Stomach (tissue), 9 donors: ENCODE results near the gene YKT6. TPM values are rescaled to one million over a fixed set of nuclear protein-coding genes. Genes with fewer than 3 reads are reported as not detected.
"Not testable (repeated sequence)": the region's sequence is repeated elsewhere in the genome, so short reads cannot be mapped to it uniquely, and the experiment has no call there.

ENCODE experiments used
- DNase-seq, 2 donors: peaks; one replicate each; pipeline versions ENCODE4 v3.0.0 to v3.0.0-alpha.2; 2013 to 2019
- H3K27ac ChIP-seq, 5 donors: fragments of 200-600 bp in 4 of 5; sonication (generic) in 4 of 5; one replicate each; pipeline ENCODE4 v1.5.1; 2013 to 2019; ENCODE audit warnings: mild to moderate bottlenecking in 1 of 5, moderate library complexity in 1 of 5
- H3K27me3 ChIP-seq, 3 donors: fragments of 200-600 bp; sonication (generic); one replicate each; pipeline ENCODE4 v1.5.1; 2017 to 2019; ENCODE audit warnings: mixed run types in 1 of 3
- H3K36me3 ChIP-seq, 4 donors: fragments of 200-600 bp; sonication (generic); 1 replicate in 3 of 4; 2 replicates in 1 of 4; pipeline ENCODE4 v1.5.1; 2016 to 2019
- H3K4me1 ChIP-seq, 4 donors: fragments of 200-600 bp; sonication (generic); one replicate each; pipeline ENCODE4 v1.5.1; 2016 to 2019
- H3K4me3 ChIP-seq, 4 donors: fragments of 200-600 bp; sonication (generic) in 3 of 4; one replicate each; pipeline ENCODE4 v1.5.1; 2016 to 2019; ENCODE audit warnings: mild to moderate bottlenecking in 1 of 4
- H3K9me3 ChIP-seq, 4 donors: fragments of 200-600 bp; sonication (generic); one replicate each; pipeline ENCODE4 v1.5.1; 2016 to 2019
- CTCF ChIP-seq, 7 experiments: fragments of 450-650 bp in 4 of 7; fragments of 200-600 bp in 3 of 7; sonication (generic) in 3 of 7; IDR thresholded peaks; one replicate each; pipeline ENCODE4 v1.5.1; 2016 to 2019; ENCODE audit warnings: antibody characterized with exemption in 7 of 7, control low read depth in 2 of 7, mild to moderate bottlenecking in 1 of 7
- EP300 ChIP-seq: sonication (generic); formaldehyde crosslinking; IDR thresholded peaks from one replicate; pipeline ENCODE4 v1.6.1; 2017; ENCODE audit warnings: antibody characterized with exemption
- POLR2A ChIP-seq, 4 donors: fragments of 450-650 bp; IDR thresholded peaks; one replicate each; pipeline ENCODE4 v1.6.1; 2016; ENCODE audit warnings: antibody characterized with exemption in 4 of 4, control low read depth in 2 of 4, mild to moderate bottlenecking in 1 of 4, moderate library complexity in 1 of 4
- POLR2AphosphoS5 ChIP-seq, 3 donors: sonication (generic); formaldehyde crosslinking; IDR thresholded peaks; one replicate each; pipeline ENCODE4 v1.6.1; 2016; ENCODE audit warnings: antibody characterized with exemption in 3 of 3
- WGBS, 5 donors: extraction: QIAGEN DNeasy Blood & Tissue Kit in 3 of 5; methylation state at CpG; one replicate each; pipeline versions ENCODE4 v1.1.5 to v1.1.7; 2013 to 2018; 5-methylcytosine and 5-hydroxymethylcytosine counted together
- intact Hi-C: fragments of 100-400 bp; cut with DNase I; formaldehyde crosslinking; loops from one replicate; pipeline ENCODE4 v1.15.1; 2023; ENCODE audit warnings: low total_unique reads
- polyA plus RNA-seq, 3 donors: library from polyadenylated mRNA; stranded (reverse); fragments of 200-250 nt; gene quantifications; one replicate each; pipeline ENCODE4 v1.2.3, GENCODE V29; 2013
- total RNA-seq, 5 donors: library from RNA; depleted of rRNA; stranded (reverse); fragments of >200 nt; gene quantifications; one replicate each; pipeline versions ENCODE4 v1.1.0 to v1.2.3, GENCODE V29; 2014 to 2016
- donor health status: healthy with polysubstance abuse.
- donor health status: Bipolar disorder and iron deficiency.
- donor health status: healthy.

YKT6 gene
- total and polyA plus RNA-seq, 8 donors: 35.3 to 86.9 (median 52.2) TPM

GRCh38 chr7:44173911-44174693 lies 26.7 kb upstream of the YKT6 start:
- Histone ChIP-seq H3K4me1 (no peaks in the 10 kb centered on the region), H3K27ac (no peak overlapping the region), H3K27me3 (peaks cover 0 to 13% (median 7%) of the 10 kb centered on the region in 3 donors), H3K9me3 (no peaks in the 10 kb centered on the region), H3K36me3 (no peaks in the 10 kb centered on the region), H3K4me3 (no peak overlapping the region)
- TF ChIP-seq POLR2AphosphoS5 (IDR thresholded peaks at IDR 0.05) (no peak), EP300 (no peak), POLR2A (IDR thresholded peaks at IDR 0.05) (no peak), CTCF (IDR thresholded peaks at IDR 0.05) (no peak)
- intact Hi-C loops: no loop called here
- no peak for DNase-seq
- WGBS, 5 donors: 33 to 50% (median 46%) methylated on average over 3 of the region's 3 CpGs

DNA sequence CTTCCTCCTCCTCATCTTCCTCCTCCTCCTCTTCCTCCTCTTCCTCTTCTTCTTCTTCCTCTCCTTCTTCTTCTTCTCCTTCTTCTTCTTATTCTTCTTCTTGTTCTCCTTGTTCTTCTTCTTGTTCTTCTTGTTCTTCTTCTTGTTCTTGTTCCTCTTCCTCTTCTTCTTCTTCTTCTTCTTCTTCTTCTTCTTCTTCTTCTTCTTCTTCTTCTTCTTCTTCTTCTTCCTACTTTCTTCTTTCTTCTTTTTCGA lies 26.2 kb upstream of the YKT6 start:
- H3K36me3 ChIP-seq, H3K4me1 ChIP-seq, H3K9me3 ChIP-seq, DNase-seq, H3K27ac ChIP-seq, intact Hi-C loops, H3K4me3 ChIP-seq: not testable (repeated sequence)
- WGBS, 5 donors: 50 to 86% (median 63%) methylated on average over 1 of the region's 1 CpG
- H3K27me3 ChIP-seq: peaks cover 0 to 13% (median 7%) of the 10 kb centered on the region in 3 donors

- Histone ChIP-seq H3K27me3 (peaks cover 0 to 15% (median 7%) of the 10 kb centered on the region in 3 donors), H3K9me3 (no peaks in the 10 kb centered on the region), H3K4me1 (no peaks in the 10 kb centered on the region), H3K27ac (no peak overlapping the region), H3K36me3 (no peaks in the 10 kb centered on the region), H3K4me3 (no peak overlapping the region)
- DNase-seq: no peak
- TF ChIP-seq POLR2A (IDR thresholded peaks at IDR 0.05): no peak
- no peak for TF ChIP-seq EP300
- no peak for TF ChIP-seq POLR2AphosphoS5 (IDR thresholded peaks at IDR 0.05)
- no peak for TF ChIP-seq CTCF (IDR thresholded peaks at IDR 0.05)
- intact Hi-C loops: no loop called here
- 79 to 91% (median 80%) methylated on average over 3 of the region's 3 CpGs for WGBS, 5 donors
Measured at GRCh38 chr7:44175730-44176129, 25.0 kb upstream of the YKT6 start.

DNA sequence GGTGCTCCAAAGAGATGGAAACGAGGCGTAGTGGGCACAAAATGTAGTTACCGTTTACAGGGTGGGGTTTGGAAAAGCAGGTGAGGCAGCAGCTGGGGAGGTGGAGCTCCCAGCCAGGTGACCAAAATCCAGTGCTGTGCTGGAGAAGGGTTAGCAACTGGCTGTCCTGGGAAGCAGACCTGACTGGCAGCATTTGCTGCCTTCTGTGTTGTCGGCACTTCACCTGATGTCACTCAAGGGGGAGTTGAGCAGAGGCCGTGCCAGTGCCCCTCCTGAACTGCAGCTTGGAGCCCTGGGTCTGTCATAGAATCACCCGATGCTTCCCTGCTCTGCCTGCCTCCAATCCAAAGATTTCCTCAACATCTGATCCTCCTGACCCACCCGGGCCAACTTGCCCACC lies 24.3 kb upstream of the YKT6 start:
- H3K4me1 ChIP-seq: no peaks in the 10 kb centered on the region
- intact Hi-C loops: no loop called here

More for the DNA sequence above, 24.3 kb upstream of the YKT6 start:
- WGBS, 5 donors: 62 to 73% (median 68%) methylated on average over 7 of the region's 7 CpGs
- Histone ChIP-seq H3K36me3 (no peaks in the 10 kb centered on the region), H3K9me3 (no peaks in the 10 kb centered on the region), H3K27ac (no peak overlapping the region), H3K27me3 (peaks cover 0 to 20% (median 7%) of the 10 kb centered on the region in 3 donors), H3K4me3 (no peak overlapping the region)
- DNase-seq: no peak
- TF ChIP-seq POLR2A (IDR thresholded peaks at IDR 0.05) (no peak), POLR2AphosphoS5 (IDR thresholded peaks at IDR 0.05) (no peak), EP300 (no peak), CTCF (IDR thresholded peaks at IDR 0.05) (no peak)
